CD4-positive, alpha-beta T cell treated with Interleukin-6 for 4 hours (primary cell): ENCODE results near the gene ELOVL2.
"Not testable (repeated sequence)": the region's sequence is repeated elsewhere in the genome, so short reads cannot be mapped to it uniquely, and the experiment has no call there.

Experiments used
- DNase-seq: peaks from one replicate; pipeline ENCODE4 v3.0.0-alpha.2; 2020; ENCODE audit warnings: mixed read lengths

ELOVL2 gene

DNA sequence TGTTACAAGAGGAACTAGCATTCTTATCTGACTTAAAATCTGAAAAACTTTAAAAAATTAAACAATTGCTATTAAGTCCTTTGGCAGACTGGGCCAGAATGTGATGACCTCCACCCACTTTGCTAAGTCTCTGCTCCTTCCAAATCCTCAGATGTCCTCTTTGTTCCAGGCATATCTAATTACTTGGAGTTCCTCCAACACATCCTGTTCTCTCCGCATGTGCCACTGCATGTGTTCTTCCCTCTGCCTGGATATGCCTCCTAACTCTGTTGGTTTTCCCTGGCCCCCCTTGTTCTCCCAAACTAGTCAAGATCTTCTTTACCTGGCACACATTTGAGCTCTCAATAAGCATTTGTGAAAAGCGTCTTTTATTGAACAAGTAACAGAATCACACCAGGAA lies 23.1 kb downstream of the ELOVL2 start:
- no peak for DNase-seq

DNA sequence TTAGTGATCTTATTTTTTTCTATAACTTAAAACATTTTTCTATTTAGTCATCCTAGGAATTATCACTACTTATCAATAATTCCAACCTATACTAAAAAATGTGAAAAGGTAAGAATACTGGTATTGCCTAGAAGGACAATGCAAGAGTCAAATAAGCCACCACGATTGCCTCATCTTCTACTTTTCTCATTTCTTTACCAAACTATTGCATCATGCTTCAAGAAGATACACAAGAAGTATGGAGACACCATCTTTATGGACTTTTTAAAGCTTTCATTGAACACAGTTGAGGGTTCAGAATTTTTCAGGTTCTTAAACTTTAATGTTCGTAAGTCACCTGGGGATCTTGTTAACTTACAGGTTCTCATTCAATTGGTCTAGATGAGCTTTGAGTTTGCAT lies 25.9 kb downstream of the ELOVL2 start:
- DNase-seq, result no peak

DNA sequence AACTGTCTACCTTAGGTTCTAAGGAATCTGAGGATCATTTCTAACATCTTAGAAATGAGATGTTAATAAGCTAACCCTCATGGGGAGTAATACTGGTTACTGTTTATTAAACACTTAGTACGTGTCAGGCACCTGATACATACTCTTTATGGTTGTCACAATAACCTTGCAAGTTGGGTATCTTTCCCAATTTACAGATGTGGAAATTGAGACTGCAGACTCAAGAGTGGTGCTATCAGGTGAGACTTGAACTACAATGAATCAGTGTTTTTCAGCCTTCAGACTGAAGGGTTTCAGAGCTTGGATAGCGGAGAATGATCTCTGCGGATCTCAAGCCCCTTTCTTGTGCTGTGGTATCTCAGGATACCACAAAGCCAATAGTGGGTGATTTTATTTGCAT lies 27.0 kb downstream of the ELOVL2 start:
- no peak for DNase-seq

DNA sequence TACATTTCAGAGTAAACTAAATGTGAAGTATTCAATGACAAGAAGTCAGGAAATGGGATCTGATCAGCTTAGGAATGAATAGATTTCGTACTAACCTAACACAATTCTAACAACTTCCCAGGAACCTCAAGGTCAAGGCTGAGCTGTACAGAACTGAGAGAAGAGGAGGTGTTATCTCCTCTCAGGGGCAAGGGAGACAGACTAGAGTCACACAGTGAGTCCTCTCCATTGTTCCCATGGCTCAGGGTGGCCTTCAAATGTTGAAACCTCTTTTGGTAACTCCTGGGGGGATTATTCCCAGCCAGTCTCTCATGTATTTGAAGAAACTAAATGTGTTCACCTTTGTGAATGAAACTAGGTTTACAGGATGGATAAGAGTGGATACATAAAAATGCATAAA lies 27.7 kb downstream of the ELOVL2 start:
- no peak for DNase-seq

DNA sequence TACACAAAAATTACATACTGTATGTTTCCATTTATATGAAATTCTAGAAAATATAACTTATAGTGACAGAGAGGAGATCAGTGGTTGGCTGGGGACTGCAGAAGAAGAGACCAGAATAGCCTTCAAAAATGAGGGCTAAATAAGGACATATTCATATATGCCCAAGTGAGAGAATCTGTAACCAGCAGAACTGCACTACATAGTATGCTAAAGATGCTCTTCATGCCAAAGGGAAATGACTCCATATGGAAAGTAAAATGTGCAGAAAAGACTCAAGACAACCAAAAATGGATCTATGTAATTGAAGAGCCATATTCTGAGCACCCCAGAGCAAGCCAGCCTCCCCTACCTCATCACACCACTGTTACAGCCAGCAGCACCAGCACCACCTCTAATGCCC lies 29.0 kb downstream of the ELOVL2 start:
- DNase-seq, result no peak

DNA sequence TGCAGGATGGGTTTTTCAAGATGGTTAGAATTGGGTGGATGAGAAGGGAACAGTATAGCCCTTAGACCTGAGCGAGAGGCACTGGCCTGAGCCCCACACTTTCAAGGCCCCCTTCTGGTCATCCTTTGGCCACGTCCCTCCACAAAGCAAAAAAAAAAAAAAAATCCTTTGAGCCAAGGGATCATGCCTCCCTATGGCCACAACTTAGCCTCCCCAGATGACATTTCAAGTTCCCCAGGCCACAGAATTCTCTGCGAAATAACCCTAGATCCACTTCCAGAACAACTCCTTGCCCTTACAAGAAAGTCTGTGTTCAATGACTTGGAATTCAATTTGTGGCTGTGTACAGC lies 30.4 kb downstream of the ELOVL2 start:
- DNase-seq, result no peak

DNA sequence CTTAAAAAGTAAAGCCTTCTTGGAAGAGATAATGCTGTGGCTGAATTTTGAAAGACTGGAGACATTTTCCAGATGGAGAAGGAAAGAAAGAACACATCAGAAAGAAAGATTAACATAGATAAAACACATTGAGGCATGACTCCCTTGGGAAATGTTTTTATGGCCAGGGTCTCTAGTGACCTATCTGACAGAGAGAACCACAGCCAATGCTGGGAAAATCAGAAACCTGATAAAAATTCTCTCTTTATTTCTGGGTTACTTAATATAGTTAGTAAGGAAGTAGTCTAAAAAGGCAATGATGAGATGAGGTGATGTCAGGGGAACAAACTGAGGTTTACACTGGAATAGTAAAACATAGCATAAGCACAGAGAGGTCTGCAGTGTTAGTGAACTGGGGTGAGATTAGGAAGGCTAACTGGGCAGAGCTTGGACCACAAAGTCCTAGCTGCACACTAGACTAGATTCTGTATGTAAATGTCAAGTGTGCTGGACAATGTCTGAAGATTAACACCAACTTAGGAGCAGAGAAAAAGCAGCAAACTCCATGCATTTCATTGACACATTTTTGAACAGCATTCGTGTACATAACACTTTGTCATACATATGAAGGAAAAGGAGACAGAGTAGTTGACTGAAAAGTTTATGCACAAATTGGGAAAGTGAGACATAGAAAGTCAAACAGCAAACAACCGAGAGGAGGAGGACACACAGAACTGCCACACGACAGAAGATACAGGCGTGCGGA lies 31.0 kb downstream of the ELOVL2 start:
- DNase-seq, result no peak

DNA sequence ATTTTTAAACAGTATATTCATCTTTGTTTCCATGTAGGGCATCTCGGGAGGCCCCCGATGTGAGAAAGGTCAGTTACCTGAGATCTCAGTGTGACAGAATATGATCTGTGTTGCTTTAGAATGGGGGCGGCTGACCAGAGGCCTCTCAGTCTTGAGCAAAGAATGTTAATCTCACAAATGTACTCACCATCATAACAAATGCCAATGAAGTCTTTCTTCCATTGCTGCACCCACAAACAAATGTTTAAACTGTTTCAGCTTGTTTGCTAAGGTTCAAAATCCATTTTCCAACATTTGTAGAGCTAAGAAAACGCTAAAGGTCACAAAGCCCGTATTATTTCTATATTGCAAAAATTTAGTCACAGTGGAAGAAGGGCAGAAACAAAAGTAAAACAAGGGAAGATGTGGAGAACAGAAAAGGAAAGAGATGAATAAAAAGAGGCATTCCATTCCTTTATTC lies 31.8 kb downstream of the ELOVL2 start:
- DNase-seq, result no peak

DNA sequence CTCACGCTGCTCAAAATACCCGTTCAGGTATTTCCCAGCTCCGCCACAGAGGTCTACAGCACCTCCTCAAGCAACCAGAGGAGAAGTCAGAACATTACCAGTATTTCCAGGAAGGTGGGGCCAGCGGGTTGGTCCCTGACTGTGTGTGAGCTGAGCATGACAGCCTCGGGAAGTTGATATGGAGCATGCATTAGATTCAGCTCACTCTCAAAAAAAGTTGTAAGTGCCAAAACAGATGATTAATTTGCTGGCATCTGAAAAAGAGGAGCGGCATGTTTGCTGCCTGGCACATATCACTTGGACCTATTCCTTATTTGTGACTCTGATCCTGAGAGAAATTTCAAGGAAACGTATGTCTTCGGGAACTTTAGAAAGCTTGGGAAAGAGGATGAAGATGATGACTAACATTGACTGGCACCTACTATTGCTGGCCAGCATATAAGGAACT lies 32.3 kb downstream of the ELOVL2 start:
- no peak for DNase-seq

DNA sequence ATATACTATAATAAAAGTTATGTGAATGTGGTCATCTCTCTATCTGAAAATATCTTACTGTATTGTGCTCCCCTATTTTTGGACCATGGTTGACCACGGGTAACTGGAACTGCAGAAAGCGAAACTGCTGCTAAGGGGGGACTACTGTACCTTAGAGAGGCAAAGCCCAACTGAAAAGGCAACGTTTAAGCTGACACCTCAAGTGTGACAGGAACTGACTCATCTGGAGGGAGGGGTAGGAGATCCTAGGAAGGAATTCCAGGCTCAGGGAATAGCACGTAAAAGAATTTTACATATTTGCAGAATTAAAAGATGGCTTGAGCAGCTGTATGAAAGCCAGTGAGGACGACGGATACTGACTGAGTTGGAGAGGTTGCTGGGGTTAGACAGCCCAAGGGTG lies 34.8 kb downstream of the ELOVL2 start:
- no peak for DNase-seq

DNA sequence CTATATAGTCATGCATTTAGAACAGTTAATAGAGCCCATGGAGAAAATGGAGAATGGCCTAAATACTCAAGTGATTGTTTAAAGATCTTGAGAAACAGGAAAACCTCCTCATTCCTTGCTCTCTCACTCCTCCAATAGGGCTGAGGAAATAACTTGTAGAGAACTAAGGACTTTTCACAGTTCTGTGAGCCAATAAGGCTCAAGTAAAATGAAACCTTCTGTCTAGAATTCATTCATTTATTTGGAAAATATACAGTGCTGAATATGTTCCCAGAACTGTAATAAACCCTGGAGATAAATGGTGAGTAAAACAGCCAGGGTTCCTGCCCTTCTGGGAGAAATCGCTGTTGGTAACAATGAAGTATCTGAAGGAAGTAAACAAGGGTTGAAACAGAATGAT lies 35.3 kb downstream of the ELOVL2 start:
- no peak for DNase-seq

DNA sequence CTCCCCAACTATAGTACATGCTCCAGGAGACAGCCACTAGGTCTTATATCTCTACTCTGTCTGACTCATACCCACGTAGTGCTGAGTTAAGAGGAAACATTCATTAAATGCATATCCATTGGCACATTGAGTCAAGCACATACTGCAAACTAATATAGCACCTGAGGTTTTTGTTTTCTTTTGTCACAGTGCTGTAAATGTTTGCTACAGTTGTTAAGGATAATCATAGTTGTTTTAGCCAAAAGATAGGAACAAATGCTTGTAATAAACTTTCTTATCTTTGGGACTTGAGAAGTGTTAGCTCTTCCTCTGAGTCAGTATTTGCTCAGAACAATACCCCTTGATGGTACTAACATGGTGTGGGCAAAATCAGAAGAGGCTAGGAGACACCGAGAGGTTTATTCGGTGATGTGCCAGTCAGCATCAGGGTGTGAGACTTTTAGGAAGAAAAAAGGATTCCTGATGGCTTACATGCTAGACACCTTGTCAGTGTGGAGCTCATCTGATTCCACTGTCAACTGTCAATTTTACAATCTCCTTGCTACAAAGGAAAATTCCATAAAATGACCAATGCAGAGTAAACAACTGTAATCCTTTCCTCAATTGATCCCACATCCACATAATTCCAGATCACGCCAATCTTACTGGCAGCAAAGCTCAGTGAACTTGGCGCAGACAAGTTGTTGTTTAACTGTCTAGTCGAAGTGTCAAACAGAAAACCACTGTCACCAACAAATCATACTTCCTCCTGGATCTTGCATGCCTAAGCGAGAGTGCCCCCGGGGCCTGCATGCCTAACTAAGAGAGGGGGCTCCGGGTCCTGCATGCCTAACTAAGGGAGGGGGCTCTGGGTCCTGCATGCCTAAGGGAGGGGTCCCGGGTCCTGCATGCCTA lies 36.1 kb downstream of the ELOVL2 start:
- DNase-seq, result no peak

DNA sequence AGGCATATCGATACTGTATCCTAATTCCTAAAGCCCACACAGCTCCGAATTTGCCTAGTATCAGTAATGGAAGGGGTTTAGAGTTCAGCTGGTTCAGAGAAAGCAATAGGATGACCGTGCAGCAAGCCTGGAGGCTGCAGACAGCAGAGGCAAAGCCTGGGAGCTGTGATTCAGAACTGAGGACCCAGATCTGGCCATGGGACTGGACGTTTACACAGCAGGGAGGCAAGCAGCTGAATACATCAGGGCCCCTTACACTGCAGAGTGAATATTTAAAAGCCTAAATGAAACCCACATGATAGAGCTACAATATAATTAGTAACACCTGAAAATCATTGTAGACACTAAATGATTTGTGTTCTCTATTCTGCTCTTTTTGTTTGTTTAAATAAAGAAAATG lies 38.0 kb downstream of the ELOVL2 start:
- DNase-seq, result no peak

DNA sequence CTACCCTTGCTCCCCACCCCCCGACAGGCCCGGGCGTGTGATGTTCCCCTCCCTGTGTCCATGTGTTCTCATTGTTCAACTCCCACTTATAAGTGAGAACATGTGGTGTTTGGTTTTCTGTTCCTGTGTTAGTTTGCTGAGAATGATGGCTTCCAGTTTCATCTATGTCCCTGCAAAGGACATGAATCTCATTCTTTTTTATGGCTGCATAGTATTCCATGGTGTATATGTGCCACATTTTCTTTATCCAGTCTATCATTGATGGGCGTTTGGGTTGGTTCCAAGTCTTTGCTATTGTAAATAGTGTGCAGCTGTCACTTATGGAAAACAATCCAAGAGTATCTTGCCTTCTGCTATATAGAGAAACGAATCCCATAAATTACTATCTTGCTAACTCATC lies 40.8 kb downstream of the ELOVL2 start:
- not testable (repeated sequence) for DNase-seq

DNA sequence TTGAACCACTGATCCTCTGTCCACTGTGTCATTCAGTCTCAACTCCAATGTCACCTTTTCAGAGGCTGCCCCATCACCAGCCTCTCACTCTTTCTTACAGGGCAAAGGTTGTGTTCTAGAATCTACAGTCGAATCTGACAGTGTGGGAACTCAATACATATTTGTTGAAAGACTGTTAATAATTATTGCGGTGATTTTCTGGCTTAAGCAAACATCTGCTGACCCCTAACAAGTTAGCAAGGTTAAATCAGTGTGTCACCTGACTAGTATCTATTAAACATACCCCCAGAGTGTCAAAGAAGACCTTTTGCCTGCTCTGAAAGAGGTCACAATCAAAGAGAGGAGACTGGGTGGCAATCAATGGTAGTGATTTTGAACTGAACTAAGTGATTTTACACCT lies 41.9 kb downstream of the ELOVL2 start:
- no peak for DNase-seq

DNA sequence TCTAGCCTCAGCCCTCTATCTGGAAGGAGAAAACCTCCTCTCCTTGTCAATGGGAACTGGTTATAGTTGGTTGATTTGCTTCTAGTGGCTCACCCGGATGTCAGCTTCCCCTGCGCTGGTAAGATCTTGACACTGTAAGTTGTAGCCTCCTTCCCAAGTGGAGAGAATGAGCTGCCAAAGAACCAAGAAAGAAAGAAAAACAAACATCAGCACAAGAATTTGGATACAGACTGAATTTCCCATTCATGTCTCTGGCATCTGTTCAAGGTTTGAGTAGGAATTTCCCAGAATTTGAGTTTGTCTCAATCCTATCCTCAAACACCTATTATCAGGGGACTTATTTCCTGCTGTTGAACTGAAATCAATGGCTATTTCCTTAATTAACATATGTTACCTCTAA lies 44.1 kb downstream of the ELOVL2 start:
- no peak for DNase-seq

DNA sequence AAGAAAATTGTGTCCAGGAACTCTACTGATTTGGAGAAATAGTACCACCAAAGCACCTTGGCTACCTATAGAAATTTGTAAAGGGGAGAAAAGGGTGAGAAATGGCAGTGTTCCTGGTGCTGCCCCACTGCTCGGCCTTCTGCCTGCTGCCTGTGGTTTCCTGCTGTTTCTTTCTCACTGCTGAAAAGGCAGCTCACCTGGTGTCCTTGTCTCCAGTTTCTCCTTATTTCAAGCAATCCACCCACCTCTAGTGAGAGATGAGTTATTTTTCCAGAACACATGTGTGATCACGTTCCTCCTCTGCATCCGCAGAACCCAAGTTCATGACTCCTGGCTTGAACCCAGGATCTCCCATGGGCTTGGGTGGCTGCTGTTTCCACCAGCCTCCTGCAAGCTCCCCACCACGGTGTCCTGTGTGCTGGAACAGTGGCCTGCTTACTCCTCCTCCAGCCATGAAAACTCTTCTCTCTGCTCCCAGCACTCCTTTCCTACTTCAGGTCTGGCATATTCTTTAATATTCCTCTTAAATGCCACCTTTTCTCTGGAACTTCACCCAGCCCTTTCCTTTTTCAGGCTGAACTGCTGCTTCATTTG lies 48.9 kb downstream of the ELOVL2 start:
- no peak for DNase-seq

DNA sequence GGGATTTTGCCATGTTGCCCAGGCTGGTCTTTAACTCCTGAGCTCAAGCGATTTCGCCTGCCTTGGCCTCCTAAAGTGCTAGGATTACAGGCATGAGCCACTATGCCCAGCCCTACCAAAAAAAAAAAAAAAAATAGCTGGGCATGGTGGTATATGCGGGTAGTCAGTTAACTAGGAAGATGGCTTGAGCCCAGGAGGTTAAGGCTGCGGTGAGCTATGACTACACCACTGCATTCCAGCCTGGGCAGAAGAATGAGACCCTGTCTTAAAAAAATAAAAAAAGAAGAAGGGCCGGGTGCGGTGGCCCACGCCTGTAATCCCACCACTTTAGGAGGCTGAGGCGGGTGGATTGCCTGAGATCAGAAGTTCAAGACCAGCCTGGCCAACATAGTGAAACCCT lies 50.2 kb downstream of the ELOVL2 start:
- no peak for DNase-seq

DNA sequence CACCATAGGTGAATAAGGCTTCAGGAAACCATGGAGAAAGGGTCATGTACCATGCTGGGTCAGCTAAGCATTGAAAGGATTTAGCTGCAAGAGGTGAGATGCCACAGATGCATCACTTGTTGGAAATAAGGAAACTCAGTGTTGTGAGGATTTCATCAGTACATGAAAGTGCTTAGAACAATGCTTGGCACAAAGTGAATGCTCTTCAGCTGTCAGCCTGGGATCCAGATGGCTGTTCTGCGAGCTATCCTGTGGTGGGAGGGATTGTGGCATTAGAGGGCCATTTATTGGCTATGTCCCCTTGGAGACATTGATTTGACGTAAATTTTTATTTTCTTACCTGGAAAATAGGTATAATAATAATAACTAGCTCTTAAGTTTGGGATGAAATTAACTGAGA lies 53.0 kb downstream of the ELOVL2 start:
- DNase-seq, result no peak

DNA sequence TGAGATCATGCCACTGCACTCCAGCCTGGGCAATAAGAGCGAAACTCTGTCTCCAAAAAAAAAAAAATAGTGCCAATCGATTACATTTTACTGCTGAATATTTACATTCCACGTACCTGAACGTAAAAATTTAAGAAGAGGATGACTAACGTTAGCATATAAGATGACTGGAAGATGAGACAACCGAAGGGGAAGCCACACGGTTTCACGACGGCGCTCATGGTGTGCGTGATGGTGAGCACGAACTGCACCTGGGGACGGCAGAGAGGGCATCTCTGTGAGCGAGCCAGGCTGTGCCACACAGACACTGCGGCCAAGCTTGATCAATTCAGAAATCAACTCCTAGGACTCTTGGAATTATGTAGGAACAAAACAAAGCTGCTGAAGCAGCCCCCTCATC lies 54.5 kb downstream of the ELOVL2 start:
- DNase-seq, result no peak

DNA sequence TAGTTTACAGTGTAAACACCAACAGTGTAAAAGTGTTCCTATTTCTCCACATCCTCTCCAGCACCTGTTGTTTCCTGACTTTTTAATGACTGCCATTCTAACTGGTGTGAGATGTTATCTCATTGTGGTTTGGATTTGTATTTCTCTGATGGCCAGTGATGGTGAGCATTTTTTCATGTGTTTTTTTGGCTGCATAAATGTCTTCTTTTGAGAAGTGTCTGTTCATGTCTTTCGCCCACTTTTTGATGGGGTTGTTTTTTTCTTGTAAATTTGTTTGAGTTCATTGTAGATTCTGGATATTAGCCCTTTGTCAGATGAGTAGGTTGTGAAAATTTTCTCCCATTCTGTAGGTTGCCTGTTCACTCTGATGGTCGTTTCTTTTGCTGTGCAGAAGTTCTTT lies 59.1 kb downstream of the ELOVL2 start:
- not testable (repeated sequence) for DNase-seq

DNA sequence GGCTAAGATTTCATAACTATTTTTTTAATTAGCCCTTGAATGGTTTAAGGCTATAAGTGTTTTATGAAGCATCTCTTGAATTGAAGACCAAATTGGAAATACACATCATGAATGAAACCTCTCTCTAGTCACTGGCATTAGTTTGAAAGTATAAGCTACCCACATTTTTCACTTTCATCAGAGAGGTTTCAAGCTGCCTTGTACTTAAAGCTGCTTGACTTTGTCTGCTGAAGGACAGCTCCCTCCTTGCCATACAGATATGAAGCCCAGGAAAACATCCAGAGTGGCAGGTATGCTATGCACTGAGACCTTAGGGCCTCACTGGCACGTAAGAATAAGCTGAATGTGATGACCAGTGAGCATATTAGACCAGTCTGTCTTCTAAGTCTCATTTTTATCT lies 62.7 kb downstream of the ELOVL2 start:
- DNase-seq, result no peak

DNA sequence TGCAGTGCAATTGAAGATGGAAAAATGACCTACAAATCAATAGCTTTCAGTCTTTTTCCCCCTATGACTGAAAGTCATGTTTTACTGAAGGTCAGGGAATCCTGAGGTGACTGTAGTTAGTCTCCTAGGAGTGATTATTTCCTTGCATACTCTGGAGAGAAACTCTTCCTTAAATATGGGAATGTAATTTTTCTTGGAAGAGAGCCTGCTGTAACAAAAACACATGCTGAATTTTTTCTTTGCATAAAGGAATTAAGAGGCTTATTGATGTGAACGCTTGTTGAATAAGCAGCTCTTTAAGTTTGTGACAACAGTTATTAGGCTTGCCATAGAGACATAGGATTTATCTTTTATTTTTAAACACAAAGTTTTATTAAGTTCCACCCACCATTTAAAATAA lies 64.5 kb downstream of the ELOVL2 start:
- no peak for DNase-seq
